AG10803 (cell line): ENCODE measurements around the gene OSBPL3.

Experiments used
- DNase-seq: peaks from one replicate; pipeline ENCODE4 v3.0.0; 2010; ENCODE audit warnings: low read depth
- H3K4me3 ChIP-seq: 2 replicates; pipeline ENCODE4 v1.5.1; 2011; ENCODE audit warnings: mild to moderate bottlenecking, low read length, control low read depth
- TF ChIP-seq, protein P1 (sequence below): conservative IDR thresholded peaks from 2 replicates; pipeline ENCODE4 v1.5.1; 2011; ENCODE audit warnings: mild to moderate bottlenecking, low read length, control low read depth, inconsistent platforms

OSBPL3 gene

DNA sequence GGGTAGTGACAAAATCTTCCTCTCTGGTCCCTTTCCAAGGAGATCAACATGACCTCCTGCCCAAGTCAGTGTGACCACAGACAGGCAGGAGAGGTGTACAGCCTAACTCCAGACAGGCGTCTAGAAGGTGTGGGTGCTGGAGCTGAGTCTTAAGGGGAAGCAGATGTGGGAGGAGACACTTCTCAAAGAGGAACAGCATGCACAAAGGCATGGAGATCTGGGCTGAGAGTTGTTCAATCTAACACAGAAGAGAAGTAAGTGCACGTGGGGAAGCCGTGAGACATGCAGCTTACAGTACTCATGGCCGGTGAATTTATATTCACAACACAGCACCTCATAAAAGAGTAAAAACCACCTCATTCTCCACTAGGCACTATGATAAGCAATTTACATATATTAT lies 198.9 kb downstream of the OSBPL3 start:
- TF ChIP-seq, protein P1, sequence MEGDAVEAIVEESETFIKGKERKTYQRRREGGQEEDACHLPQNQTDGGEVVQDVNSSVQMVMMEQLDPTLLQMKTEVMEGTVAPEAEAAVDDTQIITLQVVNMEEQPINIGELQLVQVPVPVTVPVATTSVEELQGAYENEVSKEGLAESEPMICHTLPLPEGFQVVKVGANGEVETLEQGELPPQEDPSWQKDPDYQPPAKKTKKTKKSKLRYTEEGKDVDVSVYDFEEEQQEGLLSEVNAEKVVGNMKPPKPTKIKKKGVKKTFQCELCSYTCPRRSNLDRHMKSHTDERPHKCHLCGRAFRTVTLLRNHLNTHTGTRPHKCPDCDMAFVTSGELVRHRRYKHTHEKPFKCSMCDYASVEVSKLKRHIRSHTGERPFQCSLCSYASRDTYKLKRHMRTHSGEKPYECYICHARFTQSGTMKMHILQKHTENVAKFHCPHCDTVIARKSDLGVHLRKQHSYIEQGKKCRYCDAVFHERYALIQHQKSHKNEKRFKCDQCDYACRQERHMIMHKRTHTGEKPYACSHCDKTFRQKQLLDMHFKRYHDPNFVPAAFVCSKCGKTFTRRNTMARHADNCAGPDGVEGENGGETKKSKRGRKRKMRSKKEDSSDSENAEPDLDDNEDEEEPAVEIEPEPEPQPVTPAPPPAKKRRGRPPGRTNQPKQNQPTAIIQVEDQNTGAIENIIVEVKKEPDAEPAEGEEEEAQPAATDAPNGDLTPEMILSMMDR = no peak
- no peak overlapping the region for H3K4me3 ChIP-seq
- DNase-seq = no peak

DNA sequence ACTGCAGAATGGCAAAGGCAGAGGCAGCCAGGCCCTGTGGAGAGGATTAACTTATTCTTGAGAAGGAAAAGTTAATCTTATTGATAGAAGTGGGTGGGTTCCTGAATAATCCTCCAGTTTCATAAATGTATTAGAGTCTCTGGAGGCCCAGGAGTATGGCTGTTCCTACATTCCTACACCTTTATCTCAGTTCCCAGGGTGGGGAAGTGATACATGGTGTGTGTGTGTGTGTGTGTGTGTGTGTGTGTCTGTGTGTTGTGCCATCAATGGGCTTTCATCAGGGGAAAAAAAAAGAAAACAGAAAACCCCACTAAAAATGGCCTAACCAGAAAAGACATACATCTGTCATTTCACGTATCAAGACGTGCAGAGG lies 200.7 kb downstream of the OSBPL3 start:
- TF ChIP-seq, protein P1 = no peak
- peak; percentile 25 for DNase-seq
- H3K4me3 ChIP-seq = no peak overlapping the region

DNA sequence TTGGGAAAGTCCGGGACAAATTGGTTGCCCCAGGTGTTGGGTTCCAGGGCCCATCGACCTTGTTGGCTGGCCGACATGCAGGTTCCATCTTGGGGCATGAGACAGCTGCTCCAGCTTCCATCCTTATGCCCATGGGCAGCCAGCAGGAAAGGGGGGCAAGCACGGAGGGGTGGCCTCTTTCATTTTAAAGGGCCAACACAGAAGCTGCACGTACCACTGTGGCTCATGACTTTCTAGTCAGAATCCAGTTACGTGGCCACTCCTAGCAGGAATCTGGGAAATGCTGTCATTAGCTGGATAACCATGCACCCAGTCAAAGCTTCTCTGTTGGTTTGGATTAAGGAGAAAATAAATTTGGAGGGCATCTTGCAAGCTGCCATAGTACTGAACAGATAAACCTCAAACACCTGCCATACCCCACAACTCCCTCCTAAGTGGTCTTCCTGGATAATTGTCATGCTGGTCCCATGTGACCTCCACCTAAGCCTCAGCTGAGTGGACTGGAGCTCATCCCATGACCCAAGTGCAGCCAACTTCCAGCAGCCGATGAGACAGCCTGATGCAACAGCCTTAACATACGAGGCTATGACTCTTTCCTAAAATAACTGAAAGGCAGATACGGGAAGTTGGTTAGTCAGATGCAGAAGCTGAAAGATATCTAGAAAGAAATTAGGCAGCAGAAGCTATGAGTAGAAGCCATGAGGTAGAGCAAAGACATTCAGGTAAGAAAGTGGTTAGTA lies 201.3 kb downstream of the OSBPL3 start:
- peak; percentile 95 for DNase-seq
- TF ChIP-seq, protein P1 = no peak
- H3K4me3 ChIP-seq = no peak overlapping the region

DNA sequence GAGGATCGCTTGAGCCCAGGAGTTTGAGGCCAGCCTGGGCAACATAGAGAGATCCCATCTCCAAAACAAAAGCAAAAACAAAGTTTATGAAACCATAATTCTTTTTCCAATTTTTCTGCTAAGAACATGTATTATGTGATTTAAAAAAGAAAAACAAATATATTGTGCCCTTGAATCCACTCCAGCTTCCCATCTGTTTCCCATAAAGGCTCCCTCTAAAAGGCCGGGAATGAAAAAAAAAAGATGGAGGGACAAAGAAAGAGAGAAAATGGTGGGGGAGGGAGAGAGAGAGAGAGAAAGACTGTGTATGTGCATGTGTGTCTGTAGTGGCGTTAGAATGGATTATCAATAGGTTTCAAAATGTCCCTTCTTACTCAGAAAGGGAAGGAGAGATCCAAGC lies 202.2 kb downstream of the OSBPL3 start:
- no peak overlapping the region for H3K4me3 ChIP-seq
- TF ChIP-seq, protein P1 = no peak
- DNase-seq = peak; percentile 35

DNA sequence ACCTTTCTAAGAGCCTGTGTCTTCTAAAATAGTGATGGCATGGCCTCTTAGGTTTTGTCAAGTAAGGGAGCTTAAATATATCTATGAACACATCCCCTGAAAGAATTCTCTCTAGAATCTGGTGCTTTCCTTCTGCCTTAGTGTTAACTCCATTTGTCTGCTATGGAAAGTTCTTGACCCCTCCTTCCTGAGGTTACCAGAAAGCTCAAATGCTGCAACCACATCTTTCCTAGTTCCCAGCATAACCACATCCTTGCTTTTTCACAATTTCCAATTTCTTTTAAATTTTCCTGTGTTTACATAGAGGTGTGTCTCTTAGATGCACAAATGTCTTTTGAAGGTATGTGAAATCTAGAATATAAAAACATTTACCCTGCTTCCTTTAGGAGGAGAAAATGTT lies 206.3 kb downstream of the OSBPL3 start:
- peak; percentile 12 for DNase-seq
- no peak overlapping the region for H3K4me3 ChIP-seq
- TF ChIP-seq, protein P1 = no peak

GRCh38 chr7:24769851-24770250 lies 210.1 kb downstream of the OSBPL3 start:
- H3K4me3 ChIP-seq = no peak overlapping the region
- DNase-seq = no peak
- TF ChIP-seq, protein P1 = no peak

DNA sequence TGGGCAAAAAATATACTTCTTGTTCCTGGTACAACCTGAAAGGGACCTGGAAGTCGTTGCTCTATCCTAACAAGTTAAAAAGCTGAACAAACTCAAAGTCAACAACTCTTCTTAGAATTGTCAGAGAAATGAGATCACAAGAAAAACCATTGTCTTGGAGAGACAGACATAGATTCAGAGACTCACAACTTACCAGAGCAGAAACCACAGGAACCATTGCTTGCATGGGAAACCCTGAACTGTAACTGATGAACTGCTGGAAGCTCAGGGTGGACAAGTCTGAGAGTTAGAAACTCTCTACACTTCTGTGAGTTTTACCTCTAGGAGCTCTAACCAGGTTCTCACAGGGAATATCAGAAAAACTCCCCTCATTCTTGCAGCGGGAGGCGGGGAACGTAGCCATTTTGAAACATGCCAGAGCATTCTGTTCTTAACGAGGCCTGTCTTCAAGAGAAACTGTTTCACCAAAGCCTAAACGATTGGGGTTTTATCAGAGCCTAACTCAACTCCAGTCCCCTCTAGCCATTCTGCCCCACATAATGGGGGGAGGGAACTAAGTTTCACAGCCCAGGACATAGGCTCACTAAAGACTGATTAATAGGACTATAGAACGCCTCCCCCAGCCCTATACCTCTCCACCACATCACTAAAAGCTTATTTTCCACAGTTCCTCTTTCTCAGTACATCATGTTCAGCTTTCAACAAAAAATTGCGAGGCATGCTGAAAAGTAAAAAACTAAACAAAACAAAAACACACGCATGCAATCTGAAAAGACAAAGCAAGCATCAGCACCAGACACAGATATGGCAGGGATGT lies 210.8 kb downstream of the OSBPL3 start:
- TF ChIP-seq, protein P1 = no peak
- DNase-seq = no peak
- H3K4me3 ChIP-seq = no peak overlapping the region
